ENCODE data around the gene TEAD1.
"Not testable (repeated sequence)": the region's sequence is repeated elsewhere in the genome, so short reads cannot be mapped to it uniquely, and the experiment has no call there.

Gene TEAD1

GRCh38 chr11:12744826-12745502, 70.7 kb downstream of the TEAD1 start:
- FAIRE-seq, result no peak

GRCh38 chr11:12745787-12746186, 71.6 kb downstream of the TEAD1 start:
- FAIRE-seq, result no peak

- no peak for FAIRE-seq
Observed at GRCh38 chr11:12746593-12747097, 72.4 kb downstream of the TEAD1 start.

GRCh38 chr11:12748561-12748960, 74.3 kb downstream of the TEAD1 start:
- FAIRE-seq, result no peak

- FAIRE-seq, result no peak
Observed at GRCh38 chr11:12749442-12749841, 75.2 kb downstream of the TEAD1 start.

- no peak for FAIRE-seq
Observed at GRCh38 chr11:12750181-12750580, 76.0 kb downstream of the TEAD1 start.

- no peak for FAIRE-seq
Observed at GRCh38 chr11:12752868-12753524, 78.8 kb downstream of the TEAD1 start.

- no peak for FAIRE-seq
Observed at GRCh38 chr11:12754021-12754420, 79.8 kb downstream of the TEAD1 start.

- no peak for FAIRE-seq
Observed at GRCh38 chr11:12754582-12755234, 80.5 kb downstream of the TEAD1 start.

- no peak for FAIRE-seq
Observed at GRCh38 chr11:12755510-12756453, 81.6 kb downstream of the TEAD1 start.

- FAIRE-seq, result no peak
Observed at GRCh38 chr11:12756454-12756806, 82.2 kb downstream of the TEAD1 start.

GRCh38 chr11:12756867-12757266, 82.6 kb downstream of the TEAD1 start:
- FAIRE-seq, result no peak

GRCh38 chr11:12757416-12757815, 83.2 kb downstream of the TEAD1 start:
- no peak for FAIRE-seq

- FAIRE-seq, result not testable (repeated sequence)
Observed at GRCh38 chr11:12758117-12758516, 83.9 kb downstream of the TEAD1 start.

- no peak for FAIRE-seq
Observed at GRCh38 chr11:12761029-12761428, 86.8 kb downstream of the TEAD1 start.

- FAIRE-seq, result no peak
Observed at GRCh38 chr11:12762278-12762677, 88.1 kb downstream of the TEAD1 start.

GRCh38 chr11:12762696-12763324, 88.6 kb downstream of the TEAD1 start:
- FAIRE-seq, result no peak

GRCh38 chr11:12764187-12764914, 90.1 kb downstream of the TEAD1 start:
- no peak for FAIRE-seq

GRCh38 chr11:12765428-12765827, 91.2 kb downstream of the TEAD1 start:
- FAIRE-seq, result no peak

- FAIRE-seq, result no peak
Observed at GRCh38 chr11:12767027-12767426, 92.8 kb downstream of the TEAD1 start.

- no peak for FAIRE-seq
Observed at GRCh38 chr11:12767577-12767976, 93.4 kb downstream of the TEAD1 start.
